Measurements from ENCODE around the gene PCAT7. TPM values are rescaled to one million over a fixed set of nuclear protein-coding genes. Genes with fewer than 3 reads are reported as not detected.
"Not testable (repeated sequence)": the region's sequence is repeated elsewhere in the genome, so short reads cannot be mapped to it uniquely, and the experiment has no call there.

Gene PCAT7
- total RNA-seq, 1 donor from 2014 or later = 1.3 TPM

- Mint-ChIP-seq H3K27ac (ENCODE audit: unreplicated experiment) (no peak overlapping the region), H3K36me3 (ENCODE audit: low read depth, unreplicated experiment) (no peaks in the 10 kb centered on the region), H3K27me3 (ENCODE audit: unreplicated experiment) (peaks cover 8% of the 10 kb centered on the region), H3K4me3 (ENCODE audit: unreplicated experiment) (no peak overlapping the region), H3K4me1 (ENCODE audit: unreplicated experiment) (peaks cover 6% of the 10 kb centered on the region), H3K9me3 (ENCODE audit: unreplicated experiment) (no peaks in the 10 kb centered on the region)
- no peak for DNase-seq (ENCODE audit: low spot score)
- TF ChIP-seq, protein P1, sequence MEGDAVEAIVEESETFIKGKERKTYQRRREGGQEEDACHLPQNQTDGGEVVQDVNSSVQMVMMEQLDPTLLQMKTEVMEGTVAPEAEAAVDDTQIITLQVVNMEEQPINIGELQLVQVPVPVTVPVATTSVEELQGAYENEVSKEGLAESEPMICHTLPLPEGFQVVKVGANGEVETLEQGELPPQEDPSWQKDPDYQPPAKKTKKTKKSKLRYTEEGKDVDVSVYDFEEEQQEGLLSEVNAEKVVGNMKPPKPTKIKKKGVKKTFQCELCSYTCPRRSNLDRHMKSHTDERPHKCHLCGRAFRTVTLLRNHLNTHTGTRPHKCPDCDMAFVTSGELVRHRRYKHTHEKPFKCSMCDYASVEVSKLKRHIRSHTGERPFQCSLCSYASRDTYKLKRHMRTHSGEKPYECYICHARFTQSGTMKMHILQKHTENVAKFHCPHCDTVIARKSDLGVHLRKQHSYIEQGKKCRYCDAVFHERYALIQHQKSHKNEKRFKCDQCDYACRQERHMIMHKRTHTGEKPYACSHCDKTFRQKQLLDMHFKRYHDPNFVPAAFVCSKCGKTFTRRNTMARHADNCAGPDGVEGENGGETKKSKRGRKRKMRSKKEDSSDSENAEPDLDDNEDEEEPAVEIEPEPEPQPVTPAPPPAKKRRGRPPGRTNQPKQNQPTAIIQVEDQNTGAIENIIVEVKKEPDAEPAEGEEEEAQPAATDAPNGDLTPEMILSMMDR (IDR thresholded peaks at IDR 0.05; ENCODE audit: unreplicated experiment) = no peak
Observed at GRCh38 chr9:94591876-94592275, 37.0 kb downstream of the PCAT7 start.

- not testable (repeated sequence) for H3K4me3 Mint-ChIP-seq (ENCODE audit: unreplicated experiment); H3K27ac Mint-ChIP-seq (ENCODE audit: unreplicated experiment); H3K36me3 Mint-ChIP-seq (ENCODE audit: low read depth, unreplicated experiment); H3K9me3 Mint-ChIP-seq (ENCODE audit: unreplicated experiment); H3K4me1 Mint-ChIP-seq (ENCODE audit: unreplicated experiment); DNase-seq (ENCODE audit: low spot score); H3K27me3 Mint-ChIP-seq (ENCODE audit: unreplicated experiment)
Observed at GRCh38 chr9:94592683-94593082, 37.8 kb downstream of the PCAT7 start.

DNA sequence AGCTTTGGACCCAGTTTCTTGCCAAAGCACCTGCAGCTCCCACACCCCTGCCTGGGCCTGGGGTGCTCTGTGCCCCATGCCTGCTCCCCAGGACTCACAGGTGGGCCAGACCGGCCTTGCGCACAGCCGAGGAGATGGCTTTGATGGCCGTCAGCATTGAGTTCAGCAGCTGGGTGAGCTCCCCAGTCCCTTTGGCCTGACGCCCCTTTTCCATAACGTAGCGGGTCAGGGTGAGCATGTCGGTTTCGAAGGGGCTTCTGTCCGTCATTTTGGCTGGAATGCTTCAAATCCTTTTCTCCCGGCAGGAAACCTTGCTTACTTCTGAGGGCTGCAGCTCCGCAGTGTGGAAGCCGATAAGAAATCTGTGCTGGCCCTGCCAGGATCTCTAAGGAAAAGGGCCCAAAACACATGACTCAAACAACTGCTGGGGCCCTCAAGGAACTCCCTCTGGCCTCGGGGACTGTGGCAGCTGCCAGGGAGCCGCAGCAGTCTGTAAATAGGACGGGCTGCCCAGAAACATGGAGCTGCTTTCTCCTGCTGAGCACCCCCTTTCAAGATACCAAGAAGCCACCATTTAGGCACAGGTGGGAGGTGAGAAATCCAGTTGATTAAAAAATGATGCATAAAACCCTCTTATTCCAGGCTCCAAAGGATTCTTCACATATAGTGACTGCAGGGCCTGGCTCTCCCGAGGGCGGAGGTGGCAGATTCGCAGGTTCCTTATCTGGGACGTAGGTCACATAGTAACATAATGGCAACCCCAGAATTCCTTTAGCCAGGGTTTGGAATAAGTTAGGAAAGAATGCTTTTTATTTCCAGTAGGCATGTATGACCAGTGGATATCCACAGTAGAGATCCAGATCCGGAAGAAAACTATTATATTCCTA lies 38.8 kb downstream of the PCAT7 start, which contains the start of gene FBP2:
Gene FBP2, minus strand, starts transcription at position 366 of the 887 bp plus-strand sequence. Its CDS starts 98 bp downstream, at position 268.
- H3K27me3 Mint-ChIP-seq (ENCODE audit: unreplicated experiment) = peaks cover 6% of the 10 kb centered on the region
- H3K4me1 Mint-ChIP-seq (ENCODE audit: unreplicated experiment) = peaks cover 6% of the 10 kb centered on the region
- H3K9me3 Mint-ChIP-seq (ENCODE audit: unreplicated experiment) = no peaks in the 10 kb centered on the region
- H3K27ac Mint-ChIP-seq (ENCODE audit: unreplicated experiment) = no peak within 1 kb of the TSS
- DNase-seq (ENCODE audit: low spot score) = no peak
- TF ChIP-seq, protein P1 (IDR thresholded peaks at IDR 0.05; ENCODE audit: unreplicated experiment) = no peak
- no peak within 1 kb of the TSS for H3K4me3 Mint-ChIP-seq (ENCODE audit: unreplicated experiment)
- no peaks in the 10 kb centered on the region for H3K36me3 Mint-ChIP-seq (ENCODE audit: low read depth, unreplicated experiment)

DNA sequence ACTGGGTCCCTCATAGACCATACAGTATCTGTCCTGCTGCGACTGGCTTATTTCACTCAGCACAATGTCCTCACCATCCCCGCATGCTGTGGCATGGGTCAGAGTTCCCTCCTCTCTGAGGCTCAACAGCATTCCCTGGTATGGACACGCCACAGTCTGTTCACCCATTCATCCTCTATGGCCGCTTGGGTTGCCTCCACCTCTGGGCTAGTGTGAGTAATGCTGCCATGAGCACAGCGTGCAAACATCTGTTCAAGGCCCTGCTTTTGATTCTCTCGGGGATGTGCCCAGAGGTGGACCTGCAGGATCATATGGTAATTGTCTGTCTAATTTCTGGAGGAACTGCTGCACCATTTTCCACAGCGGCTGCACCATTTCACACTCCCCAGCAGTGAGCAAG lies 44.2 kb downstream of the PCAT7 start:
- H3K36me3 Mint-ChIP-seq (ENCODE audit: low read depth, unreplicated experiment) = no peaks in the 10 kb centered on the region
- peaks cover 6% of the 10 kb centered on the region for H3K4me1 Mint-ChIP-seq (ENCODE audit: unreplicated experiment)
- H3K9me3 Mint-ChIP-seq (ENCODE audit: unreplicated experiment) = no peaks in the 10 kb centered on the region
- TF ChIP-seq, protein P1 (IDR thresholded peaks at IDR 0.05; ENCODE audit: unreplicated experiment) = no peak
- H3K27ac Mint-ChIP-seq (ENCODE audit: unreplicated experiment) = no peak overlapping the region
- no peak overlapping the region for H3K4me3 Mint-ChIP-seq (ENCODE audit: unreplicated experiment)
- peaks cover 2% of the 10 kb centered on the region for H3K27me3 Mint-ChIP-seq (ENCODE audit: unreplicated experiment)
- DNase-seq (ENCODE audit: low spot score) = no peak

DNA sequence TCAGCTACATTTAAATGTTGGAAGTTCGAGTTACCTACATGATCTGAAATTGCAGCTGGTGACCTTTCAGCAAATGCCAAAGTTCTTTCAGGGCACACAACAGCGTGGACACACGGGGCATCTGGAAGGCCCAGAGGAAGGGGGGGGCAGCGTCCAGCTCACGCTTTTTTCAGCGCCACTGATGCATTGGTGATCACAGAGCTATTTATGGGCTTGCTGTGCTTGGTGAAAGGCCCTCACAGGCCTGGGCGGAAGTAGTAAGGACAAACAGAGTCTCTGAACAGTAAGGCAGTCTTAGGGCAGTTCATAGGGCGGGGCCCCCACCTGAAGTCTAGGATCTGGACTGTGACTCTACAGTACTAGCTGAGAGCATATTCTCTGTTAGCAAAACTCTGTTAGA lies 45.4 kb downstream of the PCAT7 start:
- no peaks in the 10 kb centered on the region for H3K9me3 Mint-ChIP-seq (ENCODE audit: unreplicated experiment)
- no peak overlapping the region for H3K27ac Mint-ChIP-seq (ENCODE audit: unreplicated experiment)
- no peaks in the 10 kb centered on the region for H3K36me3 Mint-ChIP-seq (ENCODE audit: low read depth, unreplicated experiment)
- peaks cover 6% of the 10 kb centered on the region for H3K4me1 Mint-ChIP-seq (ENCODE audit: unreplicated experiment)
- no peak for DNase-seq (ENCODE audit: low spot score)
- TF ChIP-seq, protein P1 (IDR thresholded peaks at IDR 0.05; ENCODE audit: unreplicated experiment) = no peak
- no peak overlapping the region for H3K4me3 Mint-ChIP-seq (ENCODE audit: unreplicated experiment)
- peaks cover 2% of the 10 kb centered on the region for H3K27me3 Mint-ChIP-seq (ENCODE audit: unreplicated experiment)
